ENCODE measurements around the gene KDM6B. TPM values are rescaled to one million over a fixed set of nuclear protein-coding genes. Genes with fewer than 3 reads are reported as not detected.
A peak's percentile ranks its signal among the peaks of the same experiment; 100 is the strongest.

KDM6B gene
- polyA plus RNA-seq, 1 experiment, result 0.91 TPM

DNA sequence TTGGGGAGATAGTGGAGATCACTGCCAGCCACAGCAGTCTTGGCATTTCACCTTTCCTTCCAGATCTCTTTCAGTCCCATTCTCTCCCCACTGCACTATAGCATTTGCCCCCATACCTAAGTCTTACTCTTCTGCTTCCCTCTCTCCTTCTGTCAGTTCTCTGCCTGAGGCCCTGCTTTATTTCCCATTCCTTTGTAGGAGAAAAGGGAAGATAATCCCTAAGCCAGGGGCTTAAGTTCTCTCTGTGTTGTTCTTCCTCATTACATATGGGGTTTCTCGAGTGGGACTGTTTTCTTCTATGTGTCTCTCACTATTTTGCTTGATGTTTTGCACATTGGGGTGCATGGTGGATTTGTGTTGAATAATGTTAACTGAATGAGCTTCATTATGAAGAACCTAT lies 6.4 kb downstream of the KDM6B start:
- Histone ChIP-seq H3K4me3 (ENCODE audit: low read depth, low read length) (no peak overlapping the region), H3K36me3 (ENCODE audit: control insufficient read depth, insufficient read depth, low read length) (peaks cover 8% of the 10 kb centered on the region), H3K27me3 (ENCODE audit: control insufficient read depth, insufficient read depth, low read length) (no peaks in the 10 kb centered on the region)
- CTCF ChIA-PET, result interaction anchor here (0.8 to 1.1 kb wide), 3 partner anchors 31 to 345 kb away, joined by 3 read pairs; no protein-coding TSS in a partner anchor
- POLR2A ChIA-PET, result no interaction called here
- TF ChIP-seq, protein P1, sequence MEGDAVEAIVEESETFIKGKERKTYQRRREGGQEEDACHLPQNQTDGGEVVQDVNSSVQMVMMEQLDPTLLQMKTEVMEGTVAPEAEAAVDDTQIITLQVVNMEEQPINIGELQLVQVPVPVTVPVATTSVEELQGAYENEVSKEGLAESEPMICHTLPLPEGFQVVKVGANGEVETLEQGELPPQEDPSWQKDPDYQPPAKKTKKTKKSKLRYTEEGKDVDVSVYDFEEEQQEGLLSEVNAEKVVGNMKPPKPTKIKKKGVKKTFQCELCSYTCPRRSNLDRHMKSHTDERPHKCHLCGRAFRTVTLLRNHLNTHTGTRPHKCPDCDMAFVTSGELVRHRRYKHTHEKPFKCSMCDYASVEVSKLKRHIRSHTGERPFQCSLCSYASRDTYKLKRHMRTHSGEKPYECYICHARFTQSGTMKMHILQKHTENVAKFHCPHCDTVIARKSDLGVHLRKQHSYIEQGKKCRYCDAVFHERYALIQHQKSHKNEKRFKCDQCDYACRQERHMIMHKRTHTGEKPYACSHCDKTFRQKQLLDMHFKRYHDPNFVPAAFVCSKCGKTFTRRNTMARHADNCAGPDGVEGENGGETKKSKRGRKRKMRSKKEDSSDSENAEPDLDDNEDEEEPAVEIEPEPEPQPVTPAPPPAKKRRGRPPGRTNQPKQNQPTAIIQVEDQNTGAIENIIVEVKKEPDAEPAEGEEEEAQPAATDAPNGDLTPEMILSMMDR (IDR thresholded peaks at IDR 0.05; ENCODE audit: insufficient read depth, low read depth, low read length), result no peak
- DNase-seq (ENCODE audit: low read depth), result no peak

DNA sequence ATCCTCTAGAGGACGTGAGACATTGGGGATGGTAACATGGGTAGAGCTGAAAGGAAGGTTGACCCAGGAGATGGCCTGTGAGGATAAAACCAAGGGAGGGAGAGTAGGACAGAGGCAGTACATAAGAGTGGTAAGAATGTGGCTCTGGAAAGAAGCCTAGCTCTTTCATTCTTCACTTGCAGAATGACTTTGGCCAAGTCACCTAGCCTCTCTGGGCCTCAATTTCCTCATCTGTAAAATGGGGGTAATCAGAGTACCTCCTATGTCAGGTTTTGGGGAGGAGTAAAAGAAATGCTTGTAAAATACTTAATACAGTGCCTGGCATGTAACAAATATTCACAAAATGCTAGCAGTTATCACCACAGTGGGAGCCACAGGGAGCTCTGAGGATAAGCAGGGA lies 6.9 kb downstream of the KDM6B start:
- Histone ChIP-seq H3K36me3 (ENCODE audit: control insufficient read depth, insufficient read depth, low read length) (peaks cover 10% of the 10 kb centered on the region), H3K4me3 (ENCODE audit: low read depth, low read length) (no peak overlapping the region), H3K27me3 (ENCODE audit: control insufficient read depth, insufficient read depth, low read length) (no peaks in the 10 kb centered on the region)
- TF ChIP-seq, protein P1 (IDR thresholded peaks at IDR 0.05; ENCODE audit: insufficient read depth, low read depth, low read length), result no peak
- POLR2A ChIA-PET, result no interaction called here
- DNase-seq (ENCODE audit: low read depth), result no peak
- CTCF ChIA-PET, result interaction anchor here (0.8 to 1.1 kb wide), 3 partner anchors 31 to 345 kb away, joined by 3 read pairs; no protein-coding TSS in a partner anchor

DNA sequence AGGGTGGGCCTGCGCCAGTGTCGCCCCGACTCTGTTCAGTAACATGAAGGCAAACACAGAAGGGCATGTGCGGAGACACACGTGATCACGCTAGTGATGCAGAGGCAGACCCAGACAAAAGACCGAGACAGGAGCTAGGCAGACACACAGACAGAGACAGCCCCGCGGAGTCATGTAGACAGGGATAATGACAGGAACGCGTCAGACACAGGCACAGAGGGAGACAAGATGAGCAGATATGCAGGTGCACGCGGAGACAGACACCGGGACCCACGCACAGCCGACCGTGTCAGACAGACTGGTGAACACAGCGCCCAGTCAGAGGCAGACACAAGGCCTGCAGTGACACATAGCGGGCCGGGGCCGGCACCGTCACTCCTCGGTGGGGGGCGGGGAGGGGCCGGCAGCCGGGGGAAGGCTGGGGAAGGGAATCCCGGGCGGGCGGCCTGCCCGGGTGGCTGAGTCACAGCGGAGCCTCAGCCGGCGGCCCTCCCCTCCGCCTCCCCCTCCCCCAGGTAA lies 7.4 kb downstream of the KDM6B start:
- POLR2A ChIA-PET, result no interaction called here
- TF ChIP-seq, protein P1 (IDR thresholded peaks at IDR 0.05; ENCODE audit: insufficient read depth, low read depth, low read length), result 0 out of 2 replicates have a peak, but pooled peaks have one; percentile 12

DNA sequence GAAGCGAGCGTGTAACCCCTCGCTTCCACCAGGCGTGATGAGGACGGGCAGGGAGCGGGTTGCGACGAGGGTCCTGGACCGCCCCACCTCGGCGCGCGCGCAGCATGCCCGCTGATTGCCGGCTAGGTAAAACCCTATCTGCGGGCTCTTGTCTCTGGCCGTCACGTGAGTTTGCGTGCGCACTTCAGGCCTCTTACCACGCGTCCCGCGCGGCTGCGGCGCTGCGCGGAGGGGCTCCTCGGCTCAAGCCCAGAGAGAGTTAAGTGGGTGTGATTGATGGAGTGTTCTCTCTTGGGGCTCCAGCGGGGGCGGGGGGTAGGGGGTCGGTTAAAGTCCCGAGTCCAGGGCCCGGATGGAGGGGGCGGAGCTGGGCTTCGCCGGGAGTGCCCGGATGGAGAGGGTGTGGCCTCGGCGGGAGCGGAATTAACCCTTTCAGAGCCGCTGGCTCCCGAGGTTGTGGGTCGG lies 7.9 kb downstream of the KDM6B start:
- CTCF ChIA-PET, result interaction anchor here (1.0 to 1.7 kb wide), 2 partner anchors 15 to 228 kb away, joined by 3 to 9 read pairs; partner anchors contain the start of gene NAA38
- DNase-seq (ENCODE audit: low read depth), result no peak
- H3K36me3 ChIP-seq (ENCODE audit: control insufficient read depth, insufficient read depth, low read length), result peaks cover 15% of the 10 kb centered on the region
- POLR2A ChIA-PET, result interaction anchor here (0.5 kb wide), 1 partner anchor 14 kb away, joined by 3 read pairs; no protein-coding TSS in a partner anchor
- no peaks in the 10 kb centered on the region for H3K27me3 ChIP-seq (ENCODE audit: control insufficient read depth, insufficient read depth, low read length)
- H3K4me3 ChIP-seq (ENCODE audit: low read depth, low read length), result peak overlapping the region; percentile 68
- TF ChIP-seq, protein P1 (IDR thresholded peaks at IDR 0.05; ENCODE audit: insufficient read depth, low read depth, low read length), result no peak

More for the DNA sequence above, 7.4 kb downstream of the KDM6B start:
- CTCF ChIA-PET, result interaction anchor here (0.8 to 1.7 kb wide), 5 partner anchors 16 to 344 kb away, joined by 3 to 9 read pairs (median 3); partner anchors contain the start of gene NAA38
- peak overlapping the region; percentile 68 for H3K4me3 ChIP-seq (ENCODE audit: low read depth, low read length)
- H3K36me3 ChIP-seq (ENCODE audit: control insufficient read depth, insufficient read depth, low read length), result peaks cover 11% of the 10 kb centered on the region
- DNase-seq (ENCODE audit: low read depth), result no peak
- H3K27me3 ChIP-seq (ENCODE audit: control insufficient read depth, insufficient read depth, low read length), result no peaks in the 10 kb centered on the region

DNA sequence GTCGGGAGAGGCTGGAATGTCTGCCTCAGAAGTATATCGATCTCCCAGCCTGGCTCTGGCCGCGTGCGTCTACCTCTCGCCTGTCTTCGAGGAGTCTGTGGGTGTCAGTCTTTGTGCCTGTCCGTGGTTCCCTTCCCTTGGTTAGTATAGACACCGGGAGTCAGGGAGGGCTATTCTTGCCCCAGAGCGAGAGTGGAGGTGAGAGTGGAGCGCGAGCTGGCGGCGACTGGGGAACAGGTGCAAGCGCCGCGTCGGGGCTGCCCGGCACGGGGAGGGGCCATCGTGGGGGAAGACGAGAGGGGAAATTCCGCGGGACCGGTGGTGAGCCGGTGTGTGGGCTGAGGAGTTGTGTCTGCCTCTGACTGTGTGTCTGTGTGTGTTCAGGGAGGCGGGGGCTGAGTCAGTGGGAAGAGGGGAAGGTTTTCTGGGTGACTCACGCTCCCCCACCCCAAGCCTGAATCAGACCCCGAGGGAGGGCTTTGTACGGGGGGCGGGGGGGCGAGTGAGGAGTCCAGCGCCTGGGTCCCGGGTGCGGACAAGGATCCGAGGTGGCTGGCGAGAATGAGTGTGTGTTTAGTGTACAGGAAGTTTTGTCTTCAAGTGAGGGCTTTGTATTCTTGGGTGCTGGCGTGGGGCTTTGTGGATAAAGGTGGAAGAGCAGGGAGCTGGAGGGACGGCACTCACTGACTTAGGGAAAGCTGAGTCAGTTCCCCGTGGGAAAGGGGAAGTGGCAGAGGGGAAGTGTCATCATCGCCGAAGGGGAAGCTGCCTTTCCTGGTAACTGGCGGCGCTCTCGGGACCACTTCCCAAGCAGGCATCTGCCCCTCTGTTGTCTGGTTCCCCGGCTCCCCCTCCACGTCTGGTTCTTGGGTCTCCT lies 8.6 kb downstream of the KDM6B start:
- DNase-seq (ENCODE audit: low read depth), result no peak
- TF ChIP-seq, protein P1 (IDR thresholded peaks at IDR 0.05; ENCODE audit: insufficient read depth, low read depth, low read length), result no peak
- CTCF ChIA-PET, result interaction anchor here (0.9 to 1.7 kb wide), 5 partner anchors 7 to 227 kb away, joined by 3 to 9 read pairs (median 4); partner anchors contain the start of gene NAA38
- H3K36me3 ChIP-seq (ENCODE audit: control insufficient read depth, insufficient read depth, low read length), result peaks cover 19% of the 10 kb centered on the region
- H3K27me3 ChIP-seq (ENCODE audit: control insufficient read depth, insufficient read depth, low read length), result no peaks in the 10 kb centered on the region
- peak overlapping the region; percentile 68 for H3K4me3 ChIP-seq (ENCODE audit: low read depth, low read length)
- POLR2A ChIA-PET, result interaction anchor here (0.5 to 1.0 kb wide), 3 partner anchors 13 to 44 kb away, joined by 3 to 4 read pairs (median 3); partner anchors contain the start of genes CYB5D1 and NAA38

Data from BJ (cell line).